ENCODE measurements around the gene PSKH1. TPM values are rescaled to one million over a fixed set of nuclear protein-coding genes. Genes with fewer than 3 reads are reported as not detected.

Gene PSKH1
- total and polyA plus RNA-seq, 10 of the 15 experiments (the other 5 are each of a cell fraction or from before 2014, with no cell fraction given): 0.63 to 20.4 (median 7.8) TPM

DNA sequence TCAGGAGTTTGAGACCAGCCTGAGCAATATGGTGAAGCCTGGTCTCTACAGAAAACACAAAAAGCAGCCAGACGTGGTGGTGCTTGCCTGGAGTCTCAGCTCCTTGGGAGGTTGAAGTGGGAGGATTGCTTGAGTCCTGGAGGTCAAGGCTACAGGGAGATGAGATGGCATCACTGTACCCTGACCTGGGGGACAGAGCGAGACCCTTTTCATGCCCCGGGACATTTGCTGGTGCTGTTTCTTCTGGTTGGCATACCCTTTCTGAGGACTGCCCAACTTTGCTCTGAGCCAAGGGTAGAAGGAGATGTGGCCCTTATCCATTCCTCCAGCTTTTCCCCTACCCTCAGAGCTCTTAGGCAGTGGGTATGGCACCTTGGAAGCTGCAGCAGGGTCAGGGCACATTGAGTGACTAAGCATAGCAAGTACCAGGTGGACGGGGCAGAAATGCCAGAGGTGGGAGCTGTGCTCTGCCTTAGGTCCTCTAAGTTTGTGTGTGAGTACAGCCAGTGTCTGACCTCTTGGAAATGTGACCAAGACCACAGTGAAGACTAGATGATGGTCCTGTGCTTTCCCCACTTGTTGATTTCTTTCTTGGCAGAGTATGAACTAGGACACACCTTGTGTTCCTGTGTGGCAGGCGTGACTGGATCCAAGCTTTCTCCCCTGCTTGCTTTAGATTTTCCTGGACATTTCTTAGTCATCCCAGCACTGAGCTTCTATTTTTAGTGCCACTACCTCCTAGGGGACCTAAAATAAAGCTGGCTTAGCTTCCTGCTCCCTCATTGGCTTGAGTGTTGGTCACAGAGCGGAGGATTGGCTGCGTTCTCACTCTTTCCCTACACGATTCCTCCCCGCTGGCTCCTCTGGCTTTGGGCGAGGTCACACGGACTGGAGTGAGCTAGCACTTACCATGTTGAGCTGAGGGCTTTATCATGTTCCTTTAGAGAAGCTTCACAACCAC lies 30.2 kb upstream of the PSKH1 start:
- no peaks in the 10 kb centered on the region for H3K9me3 ChIP-seq (replicated peaks; ENCODE audit: control insufficient read depth, insufficient read depth, low read length)
- peaks cover 16 to 18% of the 10 kb centered on the region in 2 experiments for H3K36me3 ChIP-seq (ENCODE audit: control insufficient read depth in 2 of 2, insufficient read depth in 2 of 2, low read length in 1 of 2)
- H3K4me2 ChIP-seq (ENCODE audit: control insufficient read depth, insufficient read depth): no peak overlapping the region
- H3K27me3 ChIP-seq (replicated peaks in 1 of 2; ENCODE audit: control insufficient read depth in 2 of 2, insufficient read depth in 2 of 2, low read length in 1 of 2): no peaks in the 10 kb centered on the region
- ChIA-PET POLR2A (no interaction called here), RAD21 (ENCODE audit: unreplicated experiment) (interaction anchor here (1.0 kb wide), 1 partner anchor 46 kb away, joined by 3 read pairs; no protein-coding TSS in a partner anchor), SMC1A (ENCODE audit: uncharacterized antibody, unreplicated experiment) (interaction anchor here (0.7 to 1.4 kb wide), 4 partner anchors 15 to 46 kb away, joined by 3 to 5 read pairs (median 3); partner anchors contain the start of gene PSKH1), CTCF (interaction anchor here (0.7 to 6.5 kb wide), 5 partner anchors 20 to 66 kb away, joined by 3 to 53 read pairs (median 4); no protein-coding TSS in a partner anchor)
- 85% methylated on average over 11 of the region's 11 CpGs for WGBS (ENCODE audit: insufficient coverage, insufficient replicate concordance, low lambda C conversion rate, missing lambda C conversion rate)
- no peak overlapping the region for H3K27ac ChIP-seq (ENCODE audit: control insufficient read depth, insufficient read depth)
- no peak for ATAC-seq
- in situ Hi-C loops (cut with MboI) (no loop called here), intact Hi-C loops (cut with micrococcal nuclease; ENCODE audit: unreplicated experiment) (no loop called here)
- DNase-seq (ENCODE audit: low read depth, low spot score): no peak
- no peaks in the 10 kb centered on the region for H3K4me1 ChIP-seq (ENCODE audit: control insufficient read depth, insufficient read depth, low read length)
- peaks cover 33% of the 10 kb centered on the region for H3K79me2 ChIP-seq (ENCODE audit: control insufficient read depth, insufficient read depth, low read length)
- no peak overlapping the region for H2AFZ ChIP-seq (ENCODE audit: control insufficient read depth, low read depth, low read length)
- no peak overlapping the region for H3K4me3 ChIP-seq
- no TSS peak for BruUV-seq (replicated peaks)
- no peak for FAIRE-seq
- H3K9ac ChIP-seq (ENCODE audit: control insufficient read depth, insufficient read depth, low read length): no peak overlapping the region
- H4K20me1 ChIP-seq (ENCODE audit: control insufficient read depth, insufficient read depth): 0 out of 2 replicates have a peak, but pooled peaks cover 9% of the 10 kb centered on the region
- TF ChIP-seq, protein P1, sequence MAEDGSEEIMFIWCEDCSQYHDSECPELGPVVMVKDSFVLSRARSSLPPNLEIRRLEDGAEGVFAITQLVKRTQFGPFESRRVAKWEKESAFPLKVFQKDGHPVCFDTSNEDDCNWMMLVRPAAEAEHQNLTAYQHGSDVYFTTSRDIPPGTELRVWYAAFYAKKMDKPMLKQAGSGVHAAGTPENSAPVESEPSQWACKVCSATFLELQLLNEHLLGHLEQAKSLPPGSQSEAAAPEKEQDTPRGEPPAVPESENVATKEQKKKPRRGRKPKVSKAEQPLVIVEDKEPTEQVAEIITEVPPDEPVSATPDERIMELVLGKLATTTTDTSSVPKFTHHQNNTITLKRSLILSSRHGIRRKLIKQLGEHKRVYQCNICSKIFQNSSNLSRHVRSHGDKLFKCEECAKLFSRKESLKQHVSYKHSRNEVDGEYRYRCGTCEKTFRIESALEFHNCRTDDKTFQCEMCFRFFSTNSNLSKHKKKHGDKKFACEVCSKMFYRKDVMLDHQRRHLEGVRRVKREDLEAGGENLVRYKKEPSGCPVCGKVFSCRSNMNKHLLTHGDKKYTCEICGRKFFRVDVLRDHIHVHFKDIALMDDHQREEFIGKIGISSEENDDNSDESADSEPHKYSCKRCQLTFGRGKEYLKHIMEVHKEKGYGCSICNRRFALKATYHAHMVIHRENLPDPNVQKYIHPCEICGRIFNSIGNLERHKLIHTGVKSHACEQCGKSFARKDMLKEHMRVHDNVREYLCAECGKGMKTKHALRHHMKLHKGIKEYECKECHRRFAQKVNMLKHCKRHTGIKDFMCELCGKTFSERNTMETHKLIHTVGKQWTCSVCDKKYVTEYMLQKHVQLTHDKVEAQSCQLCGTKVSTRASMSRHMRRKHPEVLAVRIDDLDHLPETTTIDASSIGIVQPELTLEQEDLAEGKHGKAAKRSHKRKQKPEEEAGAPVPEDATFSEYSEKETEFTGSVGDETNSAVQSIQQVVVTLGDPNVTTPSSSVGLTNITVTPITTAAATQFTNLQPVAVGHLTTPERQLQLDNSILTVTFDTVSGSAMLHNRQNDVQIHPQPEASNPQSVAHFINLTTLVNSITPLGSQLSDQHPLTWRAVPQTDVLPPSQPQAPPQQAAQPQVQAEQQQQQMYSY (CRISPR knock-in tag; IDR thresholded peaks at IDR 0.05): no peak
- TF ChIP-seq MYC (IDR thresholded peaks at IDR 0.05; ENCODE audit: insufficient read depth, insufficient read length, insufficient replicate concordance, low read length, severe bottlenecking): no peak
- no peak for TF ChIP-seq SPI1 (IDR thresholded peaks at IDR 0.05; ENCODE audit: borderline replicate concordance, insufficient read depth, low read depth, low read length)
- TF ChIP-seq BHLHE40 (IDR thresholded peaks at IDR 0.05; ENCODE audit: borderline replicate concordance in 1 of 2, low read depth in 2 of 2, low read length in 1 of 2): no peak
- no peak for TF ChIP-seq NRF1 (conservative IDR thresholded peaks at IDR 0.05; ENCODE audit: low read depth, low read length)
- no peak for TF ChIP-seq MEF2A (IDR thresholded peaks at IDR 0.05; ENCODE audit: insufficient read depth, low read depth, low read length)
- no peak for TF ChIP-seq RAD21 (IDR thresholded peaks at IDR 0.05; ENCODE audit: insufficient read depth, low read depth, low read length)
- no peak for TF ChIP-seq MEF2B (IDR thresholded peaks at IDR 0.05; ENCODE audit: partially characterized antibody, poor library complexity, severe bottlenecking)
- TF ChIP-seq, protein P2, sequence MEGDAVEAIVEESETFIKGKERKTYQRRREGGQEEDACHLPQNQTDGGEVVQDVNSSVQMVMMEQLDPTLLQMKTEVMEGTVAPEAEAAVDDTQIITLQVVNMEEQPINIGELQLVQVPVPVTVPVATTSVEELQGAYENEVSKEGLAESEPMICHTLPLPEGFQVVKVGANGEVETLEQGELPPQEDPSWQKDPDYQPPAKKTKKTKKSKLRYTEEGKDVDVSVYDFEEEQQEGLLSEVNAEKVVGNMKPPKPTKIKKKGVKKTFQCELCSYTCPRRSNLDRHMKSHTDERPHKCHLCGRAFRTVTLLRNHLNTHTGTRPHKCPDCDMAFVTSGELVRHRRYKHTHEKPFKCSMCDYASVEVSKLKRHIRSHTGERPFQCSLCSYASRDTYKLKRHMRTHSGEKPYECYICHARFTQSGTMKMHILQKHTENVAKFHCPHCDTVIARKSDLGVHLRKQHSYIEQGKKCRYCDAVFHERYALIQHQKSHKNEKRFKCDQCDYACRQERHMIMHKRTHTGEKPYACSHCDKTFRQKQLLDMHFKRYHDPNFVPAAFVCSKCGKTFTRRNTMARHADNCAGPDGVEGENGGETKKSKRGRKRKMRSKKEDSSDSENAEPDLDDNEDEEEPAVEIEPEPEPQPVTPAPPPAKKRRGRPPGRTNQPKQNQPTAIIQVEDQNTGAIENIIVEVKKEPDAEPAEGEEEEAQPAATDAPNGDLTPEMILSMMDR (IDR thresholded peaks at IDR 0.05 in 2 of 3, conservative IDR thresholded peaks at IDR 0.05 in 1 of 3; ENCODE audit: control insufficient read depth in 2 of 3, extremely low read depth in 1 of 3, insufficient read depth in 1 of 3, low read depth in 3 of 3, low read length in 3 of 3): no peak
- no peak for TF ChIP-seq CREB1 (IDR thresholded peaks at IDR 0.05; ENCODE audit: low read depth)
- TF ChIP-seq, protein P3, sequence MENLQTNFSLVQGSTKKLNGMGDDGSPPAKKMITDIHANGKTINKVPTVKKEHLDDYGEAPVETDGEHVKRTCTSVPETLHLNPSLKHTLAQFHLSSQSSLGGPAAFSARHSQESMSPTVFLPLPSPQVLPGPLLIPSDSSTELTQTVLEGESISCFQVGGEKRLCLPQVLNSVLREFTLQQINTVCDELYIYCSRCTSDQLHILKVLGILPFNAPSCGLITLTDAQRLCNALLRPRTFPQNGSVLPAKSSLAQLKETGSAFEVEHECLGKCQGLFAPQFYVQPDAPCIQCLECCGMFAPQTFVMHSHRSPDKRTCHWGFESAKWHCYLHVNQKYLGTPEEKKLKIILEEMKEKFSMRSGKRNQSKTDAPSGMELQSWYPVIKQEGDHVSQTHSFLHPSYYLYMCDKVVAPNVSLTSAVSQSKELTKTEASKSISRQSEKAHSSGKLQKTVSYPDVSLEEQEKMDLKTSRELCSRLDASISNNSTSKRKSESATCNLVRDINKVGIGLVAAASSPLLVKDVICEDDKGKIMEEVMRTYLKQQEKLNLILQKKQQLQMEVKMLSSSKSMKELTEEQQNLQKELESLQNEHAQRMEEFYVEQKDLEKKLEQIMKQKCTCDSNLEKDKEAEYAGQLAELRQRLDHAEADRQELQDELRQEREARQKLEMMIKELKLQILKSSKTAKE (IDR thresholded peaks at IDR 0.05; ENCODE audit: low read depth, poor library complexity, severe bottlenecking): no peak
- no peak for TF ChIP-seq NFXL1 (IDR thresholded peaks at IDR 0.05; ENCODE audit: borderline replicate concordance)
- TF ChIP-seq HDAC6 (IDR thresholded peaks at IDR 0.05; ENCODE audit: unreplicated experiment): no peak
